Breast epithelium (tissue), 3 donors: ENCODE measurements around the gene AGAP2.

Experiments used
- POLR2AphosphoS5 ChIP-seq, 3 donors: sonication (generic); formaldehyde crosslinking; IDR thresholded peaks; one replicate each; pipeline ENCODE4 v1.6.1; 2017; ENCODE audit warnings: antibody characterized with exemption in 3 of 3
- TF ChIP-seq, protein P1 (sequence below), 3 donors: fragments of 450-650 bp; IDR thresholded peaks; one replicate each; pipeline ENCODE4 v1.5.1; 2016 to 2017; ENCODE audit warnings: antibody characterized with exemption in 3 of 3, mild to moderate bottlenecking in 3 of 3, moderate library complexity in 3 of 3

DNA sequence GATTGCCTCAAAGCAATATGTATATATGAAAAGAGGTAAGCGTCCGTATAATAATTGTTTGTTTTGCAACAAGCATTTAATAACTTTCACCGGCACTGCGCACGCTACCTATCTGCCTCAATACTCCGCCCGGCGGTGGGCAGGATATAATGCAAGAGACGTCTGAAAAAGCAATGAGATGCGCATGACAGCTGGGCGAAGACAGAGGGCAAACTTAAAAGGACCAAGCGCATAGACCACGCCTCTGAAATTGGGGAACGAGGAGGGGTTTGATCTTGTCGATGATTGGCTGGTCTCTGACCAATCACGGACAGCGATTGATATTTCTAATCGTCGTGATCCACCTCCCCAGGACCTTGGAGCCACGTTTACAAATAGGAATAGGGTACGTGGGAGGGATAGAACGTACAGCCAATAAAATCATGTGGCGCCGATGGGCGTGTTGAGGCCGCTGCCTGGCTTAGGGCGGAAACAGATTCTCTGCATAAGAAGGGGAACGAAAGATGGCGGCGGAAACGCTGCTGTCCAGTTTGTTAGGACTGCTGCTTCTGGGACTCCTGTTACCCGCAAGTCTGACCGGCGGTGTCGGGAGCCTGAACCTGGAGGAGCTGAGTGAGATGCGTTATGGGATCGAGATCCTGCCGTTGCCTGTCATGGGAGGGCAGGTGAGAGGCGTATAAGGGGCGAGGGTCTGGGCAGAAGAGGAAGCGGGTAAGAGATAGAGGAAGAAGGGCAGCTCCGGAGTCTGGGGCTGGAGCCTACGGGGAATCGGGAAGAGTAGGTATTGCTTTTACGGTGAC lies 44.7 kb downstream of the AGAP2 start, which contains the start of gene OS9:
- TF ChIP-seq POLR2AphosphoS5 (IDR thresholded peaks at IDR 0.05): peak; percentile 71 to 84 (median 79)
- TF ChIP-seq, protein P1, sequence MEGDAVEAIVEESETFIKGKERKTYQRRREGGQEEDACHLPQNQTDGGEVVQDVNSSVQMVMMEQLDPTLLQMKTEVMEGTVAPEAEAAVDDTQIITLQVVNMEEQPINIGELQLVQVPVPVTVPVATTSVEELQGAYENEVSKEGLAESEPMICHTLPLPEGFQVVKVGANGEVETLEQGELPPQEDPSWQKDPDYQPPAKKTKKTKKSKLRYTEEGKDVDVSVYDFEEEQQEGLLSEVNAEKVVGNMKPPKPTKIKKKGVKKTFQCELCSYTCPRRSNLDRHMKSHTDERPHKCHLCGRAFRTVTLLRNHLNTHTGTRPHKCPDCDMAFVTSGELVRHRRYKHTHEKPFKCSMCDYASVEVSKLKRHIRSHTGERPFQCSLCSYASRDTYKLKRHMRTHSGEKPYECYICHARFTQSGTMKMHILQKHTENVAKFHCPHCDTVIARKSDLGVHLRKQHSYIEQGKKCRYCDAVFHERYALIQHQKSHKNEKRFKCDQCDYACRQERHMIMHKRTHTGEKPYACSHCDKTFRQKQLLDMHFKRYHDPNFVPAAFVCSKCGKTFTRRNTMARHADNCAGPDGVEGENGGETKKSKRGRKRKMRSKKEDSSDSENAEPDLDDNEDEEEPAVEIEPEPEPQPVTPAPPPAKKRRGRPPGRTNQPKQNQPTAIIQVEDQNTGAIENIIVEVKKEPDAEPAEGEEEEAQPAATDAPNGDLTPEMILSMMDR (IDR thresholded peaks at IDR 0.05): peak; percentile 71 to 93 (median 78)
